Liver (tissue), 9 donors: ENCODE measurements around the gene PTPRN2. TPM values are rescaled to one million over a fixed set of nuclear protein-coding genes. Genes with fewer than 3 reads are reported as not detected.
"Not testable (repeated sequence)": the region's sequence is repeated elsewhere in the genome, so short reads cannot be mapped to it uniquely, and the experiment has no call there.

Source experiments
- DNase-seq: peaks from one replicate; pipeline ENCODE4 v3.0.0-alpha.2; 2017; ENCODE audit warnings: low spot score
- H3K27ac ChIP-seq, 2 donors: one replicate each; pipeline ENCODE4 v1.7.0; 2013; ENCODE audit warnings: inconsistent platforms in 2 of 2, low read length in 2 of 2, control low read depth in 1 of 2, low read depth in 1 of 2, mild to moderate bottlenecking in 1 of 2
- H3K27me3 ChIP-seq, 4 donors: one replicate each; pipeline versions ENCODE4 v1.6.1 to v1.7.0; 2013; ENCODE audit warnings: low read length in 3 of 4, inconsistent platforms in 1 of 4, mild to moderate bottlenecking in 1 of 4, moderate library complexity in 1 of 4; ENCODE audit not compliant: control insufficient read depth in 4 of 4, insufficient read depth in 4 of 4
- H3K36me3 ChIP-seq, 4 donors: one replicate each; pipeline versions ENCODE4 v1.6.1 to v1.7.0; 2013; ENCODE audit warnings: low read length in 3 of 4, mild to moderate bottlenecking in 3 of 4, low read depth in 1 of 4, moderate library complexity in 1 of 4; ENCODE audit not compliant: control insufficient read depth in 4 of 4, insufficient read depth in 3 of 4
- H3K4me1 ChIP-seq, 4 donors: one replicate each; pipeline versions ENCODE4 v1.6.1 to v1.7.0; 2013; ENCODE audit warnings: low read length in 3 of 4, mild to moderate bottlenecking in 3 of 4, moderate library complexity in 1 of 4; ENCODE audit not compliant: control insufficient read depth in 4 of 4, insufficient read depth in 4 of 4
- H3K4me3 ChIP-seq, 3 donors: one replicate each; pipeline versions ENCODE4 v1.6.1 to v1.7.0; 2013; ENCODE audit warnings: low read length in 3 of 3, control low read depth in 1 of 3, low read depth in 1 of 3, mild to moderate bottlenecking in 1 of 3
- H3K9ac ChIP-seq, 2 donors: one replicate each; pipeline ENCODE4 v1.7.0; 2013; ENCODE audit warnings: low read length in 2 of 2, mild to moderate bottlenecking in 2 of 2, moderate library complexity in 2 of 2, control low read depth in 1 of 2, low read depth in 1 of 2
- H3K9me3 ChIP-seq, 4 donors: one replicate each; pipeline versions ENCODE4 v1.6.1 to v1.7.0; 2013; ENCODE audit warnings: low read length in 3 of 4; ENCODE audit not compliant: control insufficient read depth in 4 of 4
- EGR1 ChIP-seq, 2 donors: IDR thresholded peaks; 2 replicates each; pipeline ENCODE4 v1.6.1; 2016 to 2018; ENCODE audit warnings: antibody characterized with exemption in 2 of 2, low read depth in 2 of 2
- FOXA1 ChIP-seq: IDR thresholded peaks from 2 replicates; pipeline ENCODE4 v1.6.1; 2016; ENCODE audit warnings: antibody characterized with exemption
- FOXA2 ChIP-seq: IDR thresholded peaks from 2 replicates; pipeline ENCODE4 v1.6.1; 2016; ENCODE audit warnings: antibody characterized with exemption
- GABPA ChIP-seq, 2 donors: IDR thresholded peaks in 1 of 2; conservative IDR thresholded peaks in 1 of 2; 2 replicates each; pipeline ENCODE4 v1.6.1; 2016; ENCODE audit warnings: antibody characterized with exemption in 2 of 2, mild to moderate bottlenecking in 1 of 2, moderate library complexity in 1 of 2
- HNF4A ChIP-seq, 2 donors: conservative IDR thresholded peaks; 2 replicates each; pipeline ENCODE4 v1.6.1; 2016; ENCODE audit warnings: antibody characterized with exemption in 2 of 2, mild to moderate bottlenecking in 2 of 2
- HNF4G ChIP-seq: IDR thresholded peaks from 2 replicates; pipeline ENCODE4 v1.6.1; 2016; ENCODE audit warnings: antibody characterized with exemption
- JUND ChIP-seq, 2 donors: IDR thresholded peaks; 2 replicates each; pipeline ENCODE4 v1.6.1; 2016; ENCODE audit warnings: antibody characterized with exemption in 2 of 2
- NR2F2 ChIP-seq: IDR thresholded peaks from 2 replicates; pipeline ENCODE4 v1.6.1; 2016; ENCODE audit warnings: antibody characterized with exemption
- RAD21 ChIP-seq, 2 donors: IDR thresholded peaks; 2 replicates each; pipeline ENCODE4 v1.6.1; 2016; ENCODE audit warnings: antibody characterized with exemption in 2 of 2, mild to moderate bottlenecking in 2 of 2
- RXRA ChIP-seq, 2 donors: IDR thresholded peaks; 2 replicates each; pipeline ENCODE4 v1.6.1; 2017 to 2018; ENCODE audit warnings: antibody characterized with exemption in 2 of 2, mild to moderate bottlenecking in 1 of 2
- SP1 ChIP-seq: IDR thresholded peaks from 2 replicates; pipeline ENCODE4 v1.6.1; 2018; ENCODE audit warnings: antibody characterized with exemption, mild to moderate bottlenecking
- TAF1 ChIP-seq: conservative IDR thresholded peaks from 2 replicates; pipeline ENCODE4 v1.6.1; 2016; ENCODE audit warnings: antibody characterized with exemption, mild to moderate bottlenecking
- YY1 ChIP-seq: IDR thresholded peaks from 2 replicates; pipeline ENCODE4 v1.6.1; 2016; ENCODE audit warnings: antibody characterized with exemption, mild to moderate bottlenecking
- WGBS: extraction: QIAGEN DNeasy Blood & Tissue Kit; methylation state at CpG from one replicate; pipeline ENCODE4 v1.1.7; 2013; 5-methylcytosine and 5-hydroxymethylcytosine counted together
- polyA plus RNA-seq, 2 donors: library from polyadenylated mRNA; stranded (reverse) in 1 of 2; unstranded in 1 of 2; fragments of 200-250 nt in 1 of 2; fragments of >200 nt in 1 of 2; fragmentation: Nextera tagmentation in 1 of 2; extraction: Ambion mirVana in 1 of 2; gene quantifications; one replicate each; pipeline versions ENCODE4 v1.2.1 to v1.2.3, GENCODE V29; 2013 to 2015
- total RNA-seq, 2 donors: library from RNA; depleted of rRNA; stranded (reverse); fragments of >200 nt; gene quantifications; one replicate each; pipeline ENCODE4 v1.2.3, GENCODE V29; 2014
- TF ChIP-seq, protein P1 (sequence below): IDR thresholded peaks from 2 replicates; pipeline ENCODE4 v1.6.1; 2016; ENCODE audit warnings: antibody characterized with exemption
- TF ChIP-seq, protein P2 (sequence below): IDR thresholded peaks from 2 replicates; pipeline ENCODE4 v1.6.1; 2016; ENCODE audit warnings: antibody characterized with exemption
- TF ChIP-seq, protein P3 (sequence below): IDR thresholded peaks from 2 replicates; pipeline ENCODE4 v1.6.1; 2016; ENCODE audit warnings: antibody characterized with exemption
- TF ChIP-seq, protein P4 (sequence below): IDR thresholded peaks from 2 replicates; pipeline ENCODE4 v1.6.1; 2016; ENCODE audit warnings: antibody characterized with exemption, mild to moderate bottlenecking
- TF ChIP-seq, protein P5 (sequence below): fragments of 150-350 bp; IDR thresholded peaks from 2 replicates; pipeline ENCODE4 v1.5.1; 2017; ENCODE audit warnings: improper control_type of control experiment, low read depth, low read length; ENCODE audit not compliant: missing input control
- donor health status: healthy.
- donor health status: healthy.
- donor health status: healthy.
- donor health status: healthy.
- donor health status: healthy.

The PTPRN2 gene
- total and polyA plus RNA-seq, 4 donors: 0.75 to 1.9 (median 1.1) TPM

DNA sequence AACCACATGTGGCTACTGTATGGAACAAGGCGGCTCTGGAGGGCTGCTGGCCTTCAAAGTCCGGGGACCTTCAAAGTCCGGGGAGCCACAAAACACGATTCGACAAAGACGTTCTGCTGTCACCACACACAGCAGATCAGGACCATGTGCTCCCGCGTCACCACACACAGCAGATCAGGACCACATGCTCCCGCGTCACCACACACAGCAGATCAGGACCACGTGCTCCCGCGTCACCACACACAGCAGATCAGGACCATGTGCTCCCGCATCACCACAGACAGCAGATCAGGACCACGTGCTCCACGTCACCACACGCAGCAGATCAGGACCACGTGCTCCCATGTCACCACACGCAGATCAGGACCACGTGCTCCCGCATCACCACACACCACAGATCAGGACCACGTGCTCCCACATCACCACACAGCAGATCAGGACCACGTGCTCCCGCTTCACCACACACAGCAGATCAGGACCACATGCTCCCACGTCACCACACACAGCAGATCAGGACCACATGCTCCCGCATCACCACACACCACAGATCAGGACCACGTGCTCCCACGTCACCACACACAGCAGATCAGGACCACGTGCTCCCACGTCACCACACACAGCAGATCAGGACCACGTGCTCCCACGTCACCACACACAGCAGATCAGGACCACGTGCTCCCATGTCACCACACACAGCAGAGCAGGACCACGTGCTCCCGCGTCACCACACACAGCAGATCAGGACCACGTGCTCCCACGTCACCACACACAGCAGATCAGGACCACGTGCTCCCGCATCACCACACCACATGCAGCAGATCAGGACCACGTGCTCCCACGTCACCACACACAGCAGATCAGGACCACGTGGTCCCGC is 1024.9 kb downstream of the PTPRN2 start:
- not testable (repeated sequence) for DNase-seq, H3K27me3 ChIP-seq, H3K4me1 ChIP-seq, H3K27ac ChIP-seq, H3K36me3 ChIP-seq, H3K4me3 ChIP-seq, H3K9me3 ChIP-seq, H3K9ac ChIP-seq
- 96% methylated on average over 42 of the region's 44 CpGs for WGBS

DNA sequence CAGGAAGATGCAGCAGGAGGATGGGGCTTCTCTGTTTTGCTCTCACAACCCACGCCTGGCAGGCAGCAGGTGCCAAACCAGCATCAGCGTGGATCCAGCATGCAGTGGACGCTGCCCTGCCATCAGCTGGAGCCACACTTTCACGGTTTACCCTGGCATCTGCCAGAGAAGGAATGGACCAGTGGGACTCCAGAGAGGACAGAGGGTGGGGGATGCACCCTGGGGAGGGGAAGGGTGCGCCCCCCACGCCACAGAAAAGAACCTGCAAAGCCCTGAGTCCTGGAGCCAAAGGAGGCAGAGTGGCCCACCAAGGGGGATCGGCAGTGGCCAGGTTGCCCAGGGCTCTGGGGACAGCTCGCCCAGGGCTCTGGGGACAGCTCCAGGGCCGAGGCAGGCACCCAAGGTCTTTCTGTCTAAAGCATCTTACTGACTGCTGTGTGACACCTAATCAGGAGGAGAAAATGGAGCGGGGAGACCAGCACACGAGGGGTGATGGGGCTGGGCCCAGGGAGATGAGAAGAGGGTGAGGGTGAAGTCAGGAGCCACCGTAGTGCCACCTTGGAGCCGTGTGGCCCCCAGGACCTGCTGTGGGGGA is 1025.7 kb downstream of the PTPRN2 start:
- Histone ChIP-seq H3K9ac (no peak overlapping the region), H3K27ac (no peak overlapping the region), H3K36me3 (no peaks in the 10 kb centered on the region), H3K4me1 (peaks cover 0 to 4% (median 1%) of the 10 kb centered on the region in 4 donors), H3K27me3 (no peaks in the 10 kb centered on the region), H3K9me3 (no peaks in the 10 kb centered on the region), H3K4me3 (no peak overlapping the region)
- 95% methylated on average over 13 of the region's 13 CpGs for WGBS
- DNase-seq: no peak
- TF ChIP-seq RAD21 (IDR thresholded peaks at IDR 0.05) (no peak), HNF4A (conservative IDR thresholded peaks at IDR 0.05) (no peak), YY1 (no peak), HNF4G (no peak), RXRA (IDR thresholded peaks at IDR 0.05) (no peak), TAF1 (no peak), GABPA (IDR thresholded peaks at IDR 0.05 in 1 of 2, conservative IDR thresholded peaks at IDR 0.05 in 1 of 2) (no peak), SP1 (no peak), FOXA1 (no peak), FOXA2 (no peak), JUND (IDR thresholded peaks at IDR 0.05) (no peak)
- TF ChIP-seq, protein P1, sequence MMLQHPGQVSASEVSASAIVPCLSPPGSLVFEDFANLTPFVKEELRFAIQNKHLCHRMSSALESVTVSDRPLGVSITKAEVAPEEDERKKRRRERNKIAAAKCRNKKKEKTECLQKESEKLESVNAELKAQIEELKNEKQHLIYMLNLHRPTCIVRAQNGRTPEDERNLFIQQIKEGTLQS: no peak
- TF ChIP-seq, protein P2, sequence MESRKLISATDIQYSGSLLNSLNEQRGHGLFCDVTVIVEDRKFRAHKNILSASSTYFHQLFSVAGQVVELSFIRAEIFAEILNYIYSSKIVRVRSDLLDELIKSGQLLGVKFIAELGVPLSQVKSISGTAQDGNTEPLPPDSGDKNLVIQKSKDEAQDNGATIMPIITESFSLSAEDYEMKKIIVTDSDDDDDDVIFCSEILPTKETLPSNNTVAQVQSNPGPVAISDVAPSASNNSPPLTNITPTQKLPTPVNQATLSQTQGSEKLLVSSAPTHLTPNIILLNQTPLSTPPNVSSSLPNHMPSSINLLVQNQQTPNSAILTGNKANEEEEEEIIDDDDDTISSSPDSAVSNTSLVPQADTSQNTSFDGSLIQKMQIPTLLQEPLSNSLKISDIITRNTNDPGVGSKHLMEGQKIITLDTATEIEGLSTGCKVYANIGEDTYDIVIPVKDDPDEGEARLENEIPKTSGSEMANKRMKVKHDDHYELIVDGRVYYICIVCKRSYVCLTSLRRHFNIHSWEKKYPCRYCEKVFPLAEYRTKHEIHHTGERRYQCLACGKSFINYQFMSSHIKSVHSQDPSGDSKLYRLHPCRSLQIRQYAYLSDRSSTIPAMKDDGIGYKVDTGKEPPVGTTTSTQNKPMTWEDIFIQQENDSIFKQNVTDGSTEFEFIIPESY: no peak

DNA sequence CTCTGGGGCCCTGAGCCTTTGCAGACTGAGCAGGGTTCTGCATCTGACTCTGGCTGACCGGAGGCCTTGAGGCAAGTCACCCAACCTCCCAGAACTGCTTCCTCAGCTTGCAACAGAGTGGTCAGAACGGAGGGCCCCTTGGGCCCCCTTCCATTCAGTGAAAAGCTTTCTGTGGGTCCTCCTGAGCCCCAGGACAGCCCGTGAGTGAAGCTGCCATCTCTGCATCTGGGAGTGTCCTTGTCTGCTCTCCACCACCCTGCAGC is 1026.2 kb downstream of the PTPRN2 start:
- Histone ChIP-seq H3K27me3 (no peaks in the 10 kb centered on the region), H3K4me1 (peaks cover 0 to 4% (median 1%) of the 10 kb centered on the region in 4 donors), H3K36me3 (no peaks in the 10 kb centered on the region), H3K4me3 (no peak overlapping the region), H3K9ac (no peak overlapping the region), H3K9me3 (no peaks in the 10 kb centered on the region), H3K27ac (no peak overlapping the region)
- no peak for DNase-seq
- 89% methylated on average over 3 of the region's 3 CpGs for WGBS
- TF ChIP-seq, protein P3, sequence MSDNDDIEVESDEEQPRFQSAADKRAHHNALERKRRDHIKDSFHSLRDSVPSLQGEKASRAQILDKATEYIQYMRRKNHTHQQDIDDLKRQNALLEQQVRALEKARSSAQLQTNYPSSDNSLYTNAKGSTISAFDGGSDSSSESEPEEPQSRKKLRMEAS: no peak
- TF ChIP-seq GABPA (IDR thresholded peaks at IDR 0.05 in 1 of 2, conservative IDR thresholded peaks at IDR 0.05 in 1 of 2): no peak
- TF ChIP-seq FOXA1: no peak
- no peak for TF ChIP-seq RXRA (IDR thresholded peaks at IDR 0.05)
- no peak for TF ChIP-seq EGR1 (IDR thresholded peaks at IDR 0.05; ENCODE audit: low read depth in 2 of 2)
- TF ChIP-seq RAD21 (IDR thresholded peaks at IDR 0.05): no peak
- TF ChIP-seq, protein P4, sequence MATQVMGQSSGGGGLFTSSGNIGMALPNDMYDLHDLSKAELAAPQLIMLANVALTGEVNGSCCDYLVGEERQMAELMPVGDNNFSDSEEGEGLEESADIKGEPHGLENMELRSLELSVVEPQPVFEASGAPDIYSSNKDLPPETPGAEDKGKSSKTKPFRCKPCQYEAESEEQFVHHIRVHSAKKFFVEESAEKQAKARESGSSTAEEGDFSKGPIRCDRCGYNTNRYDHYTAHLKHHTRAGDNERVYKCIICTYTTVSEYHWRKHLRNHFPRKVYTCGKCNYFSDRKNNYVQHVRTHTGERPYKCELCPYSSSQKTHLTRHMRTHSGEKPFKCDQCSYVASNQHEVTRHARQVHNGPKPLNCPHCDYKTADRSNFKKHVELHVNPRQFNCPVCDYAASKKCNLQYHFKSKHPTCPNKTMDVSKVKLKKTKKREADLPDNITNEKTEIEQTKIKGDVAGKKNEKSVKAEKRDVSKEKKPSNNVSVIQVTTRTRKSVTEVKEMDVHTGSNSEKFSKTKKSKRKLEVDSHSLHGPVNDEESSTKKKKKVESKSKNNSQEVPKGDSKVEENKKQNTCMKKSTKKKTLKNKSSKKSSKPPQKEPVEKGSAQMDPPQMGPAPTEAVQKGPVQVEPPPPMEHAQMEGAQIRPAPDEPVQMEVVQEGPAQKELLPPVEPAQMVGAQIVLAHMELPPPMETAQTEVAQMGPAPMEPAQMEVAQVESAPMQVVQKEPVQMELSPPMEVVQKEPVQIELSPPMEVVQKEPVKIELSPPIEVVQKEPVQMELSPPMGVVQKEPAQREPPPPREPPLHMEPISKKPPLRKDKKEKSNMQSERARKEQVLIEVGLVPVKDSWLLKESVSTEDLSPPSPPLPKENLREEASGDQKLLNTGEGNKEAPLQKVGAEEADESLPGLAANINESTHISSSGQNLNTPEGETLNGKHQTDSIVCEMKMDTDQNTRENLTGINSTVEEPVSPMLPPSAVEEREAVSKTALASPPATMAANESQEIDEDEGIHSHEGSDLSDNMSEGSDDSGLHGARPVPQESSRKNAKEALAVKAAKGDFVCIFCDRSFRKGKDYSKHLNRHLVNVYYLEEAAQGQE: no peak
- TF ChIP-seq, protein P1: no peak
- no peak for TF ChIP-seq NR2F2
- TF ChIP-seq, protein P5, sequence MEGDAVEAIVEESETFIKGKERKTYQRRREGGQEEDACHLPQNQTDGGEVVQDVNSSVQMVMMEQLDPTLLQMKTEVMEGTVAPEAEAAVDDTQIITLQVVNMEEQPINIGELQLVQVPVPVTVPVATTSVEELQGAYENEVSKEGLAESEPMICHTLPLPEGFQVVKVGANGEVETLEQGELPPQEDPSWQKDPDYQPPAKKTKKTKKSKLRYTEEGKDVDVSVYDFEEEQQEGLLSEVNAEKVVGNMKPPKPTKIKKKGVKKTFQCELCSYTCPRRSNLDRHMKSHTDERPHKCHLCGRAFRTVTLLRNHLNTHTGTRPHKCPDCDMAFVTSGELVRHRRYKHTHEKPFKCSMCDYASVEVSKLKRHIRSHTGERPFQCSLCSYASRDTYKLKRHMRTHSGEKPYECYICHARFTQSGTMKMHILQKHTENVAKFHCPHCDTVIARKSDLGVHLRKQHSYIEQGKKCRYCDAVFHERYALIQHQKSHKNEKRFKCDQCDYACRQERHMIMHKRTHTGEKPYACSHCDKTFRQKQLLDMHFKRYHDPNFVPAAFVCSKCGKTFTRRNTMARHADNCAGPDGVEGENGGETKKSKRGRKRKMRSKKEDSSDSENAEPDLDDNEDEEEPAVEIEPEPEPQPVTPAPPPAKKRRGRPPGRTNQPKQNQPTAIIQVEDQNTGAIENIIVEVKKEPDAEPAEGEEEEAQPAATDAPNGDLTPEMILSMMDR: no peak
